ENCODE results near the gene PDE3B. TPM values are rescaled to one million over a fixed set of nuclear protein-coding genes. Genes with fewer than 3 reads are reported as not detected.
A peak's percentile ranks its signal among the peaks of the same experiment; 100 is the strongest.

Gene PDE3B
- total and polyA plus RNA-seq, 9 of the 15 experiments (the other 6 are each of a cell fraction or from before 2014, with no cell fraction given), result 2.3 to 22.5 (median 12.2) TPM

DNA sequence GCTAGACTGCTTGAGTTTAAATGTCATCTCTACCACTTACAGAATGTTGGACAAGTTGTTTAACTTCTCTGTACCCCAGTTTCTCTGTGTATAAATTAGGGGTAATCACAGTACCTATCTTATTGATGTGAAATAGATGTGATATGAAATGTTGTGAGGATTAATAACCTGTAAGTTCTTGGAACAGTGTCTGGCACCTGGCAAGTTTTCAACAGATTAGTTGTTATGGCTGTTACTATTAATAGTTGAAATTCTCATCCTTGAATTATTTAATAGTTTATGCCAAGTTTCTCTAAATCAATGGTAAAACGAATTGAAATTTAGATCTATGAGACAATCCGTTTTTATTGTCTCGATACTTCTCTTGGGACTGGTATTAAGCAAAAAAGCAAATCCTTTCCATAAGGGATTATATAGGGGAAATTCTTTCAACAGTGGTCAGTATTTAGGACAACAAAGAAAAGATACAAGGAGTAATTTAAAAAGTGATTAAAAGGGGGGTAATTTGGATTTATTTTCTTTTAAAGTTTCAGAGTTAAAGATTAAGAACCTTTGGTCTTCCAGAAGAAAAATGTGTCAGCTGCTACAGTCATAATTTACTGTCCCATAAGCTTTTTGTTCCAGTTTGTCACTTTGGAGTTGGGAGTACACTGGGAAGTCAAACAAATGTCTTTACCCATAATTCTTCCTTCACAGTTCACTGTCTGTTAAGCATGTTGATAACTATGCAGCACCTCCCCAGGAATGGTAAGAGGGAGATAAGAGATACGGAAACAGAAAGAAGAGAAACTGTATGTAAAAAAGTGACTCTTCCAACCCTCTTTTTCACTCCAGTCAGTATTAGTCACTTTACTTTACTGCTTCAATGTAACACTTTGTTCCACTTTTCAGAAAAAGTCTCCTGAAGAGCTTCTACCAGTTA is 13.2 kb downstream of the PDE3B start (continued):
- no peak for TF ChIP-seq ZFP1 (CRISPR knock-in tag; IDR thresholded peaks at IDR 0.05)
- TF ChIP-seq GATAD2A (IDR thresholded peaks at IDR 0.05), result 0 out of 2 replicates have a peak, but pooled peaks have one; percentile 47
- peak; percentile 92 for TF ChIP-seq SMARCC2 (IDR thresholded peaks at IDR 0.05; ENCODE audit: low read depth)
- TF ChIP-seq KDM1A (IDR thresholded peaks at IDR 0.05), result peak; percentile 56 to 67; a peak in 3 of 4 replicates
- peak; percentile 90 for TF ChIP-seq KLF16 (IDR thresholded peaks at IDR 0.05)
- no peak for TF ChIP-seq GABPB2 (CRISPR knock-in tag; conservative IDR thresholded peaks at IDR 0.05)
- peak; percentile 35; the same call in 1 of the 2 replicates for TF ChIP-seq PHB2 (IDR thresholded peaks at IDR 0.05; ENCODE audit: low read depth)
- TF ChIP-seq JUND (IDR thresholded peaks at IDR 0.05; ENCODE audit: borderline replicate concordance, low read depth, low read length), result peak; percentile 82
- TF ChIP-seq JUND (tag; IDR thresholded peaks at IDR 0.05; ENCODE audit: borderline replicate concordance, low read depth, low read length), result peak; percentile 60; the same call in 2 of the 3 replicates
- TF ChIP-seq TCF7L2 (IDR thresholded peaks at IDR 0.05; ENCODE audit: low read depth, low read length), result no peak; the same call in 1 of the 2 replicates
- TF ChIP-seq, protein P1, sequence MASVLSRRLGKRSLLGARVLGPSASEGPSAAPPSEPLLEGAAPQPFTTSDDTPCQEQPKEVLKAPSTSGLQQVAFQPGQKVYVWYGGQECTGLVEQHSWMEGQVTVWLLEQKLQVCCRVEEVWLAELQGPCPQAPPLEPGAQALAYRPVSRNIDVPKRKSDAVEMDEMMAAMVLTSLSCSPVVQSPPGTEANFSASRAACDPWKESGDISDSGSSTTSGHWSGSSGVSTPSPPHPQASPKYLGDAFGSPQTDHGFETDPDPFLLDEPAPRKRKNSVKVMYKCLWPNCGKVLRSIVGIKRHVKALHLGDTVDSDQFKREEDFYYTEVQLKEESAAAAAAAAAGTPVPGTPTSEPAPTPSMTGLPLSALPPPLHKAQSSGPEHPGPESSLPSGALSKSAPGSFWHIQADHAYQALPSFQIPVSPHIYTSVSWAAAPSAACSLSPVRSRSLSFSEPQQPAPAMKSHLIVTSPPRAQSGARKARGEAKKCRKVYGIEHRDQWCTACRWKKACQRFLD (CRISPR knock-in tag; IDR thresholded peaks at IDR 0.05), result 0 out of 2 replicates have a peak, but pooled peaks have one; percentile 66
- peak; percentile 21; the same call in 1 of the 2 replicates for TF ChIP-seq ZNF239 (CRISPR knock-in tag; IDR thresholded peaks at IDR 0.05)
- TF ChIP-seq, protein P2, sequence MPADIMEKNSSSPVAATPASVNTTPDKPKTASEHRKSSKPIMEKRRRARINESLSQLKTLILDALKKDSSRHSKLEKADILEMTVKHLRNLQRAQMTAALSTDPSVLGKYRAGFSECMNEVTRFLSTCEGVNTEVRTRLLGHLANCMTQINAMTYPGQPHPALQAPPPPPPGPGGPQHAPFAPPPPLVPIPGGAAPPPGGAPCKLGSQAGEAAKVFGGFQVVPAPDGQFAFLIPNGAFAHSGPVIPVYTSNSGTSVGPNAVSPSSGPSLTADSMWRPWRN (IDR thresholded peaks at IDR 0.05; ENCODE audit: low read depth), result peak; percentile 42; the same call in 1 of the 2 replicates
- 0 out of 4 replicates have a peak, but pooled peaks of 1 of the 2 experiments have one; percentile 40 for TF ChIP-seq NONO (IDR thresholded peaks at IDR 0.05; ENCODE audit: low read depth in 2 of 2, low read length in 1 of 2)
- TF ChIP-seq ZNF551 (CRISPR knock-in tag; IDR thresholded peaks at IDR 0.05), result no peak
- TF ChIP-seq ZNF766 (CRISPR knock-in tag; conservative IDR thresholded peaks at IDR 0.05), result peak; percentile 85
- no peak for TF ChIP-seq ETS2 (tag; IDR thresholded peaks at IDR 0.05; ENCODE audit: borderline replicate concordance, poor library complexity, severe bottlenecking)
- no peak for TF ChIP-seq SRSF1 (IDR thresholded peaks at IDR 0.05; ENCODE audit: low read depth, low read length)
- TF ChIP-seq, protein P3, sequence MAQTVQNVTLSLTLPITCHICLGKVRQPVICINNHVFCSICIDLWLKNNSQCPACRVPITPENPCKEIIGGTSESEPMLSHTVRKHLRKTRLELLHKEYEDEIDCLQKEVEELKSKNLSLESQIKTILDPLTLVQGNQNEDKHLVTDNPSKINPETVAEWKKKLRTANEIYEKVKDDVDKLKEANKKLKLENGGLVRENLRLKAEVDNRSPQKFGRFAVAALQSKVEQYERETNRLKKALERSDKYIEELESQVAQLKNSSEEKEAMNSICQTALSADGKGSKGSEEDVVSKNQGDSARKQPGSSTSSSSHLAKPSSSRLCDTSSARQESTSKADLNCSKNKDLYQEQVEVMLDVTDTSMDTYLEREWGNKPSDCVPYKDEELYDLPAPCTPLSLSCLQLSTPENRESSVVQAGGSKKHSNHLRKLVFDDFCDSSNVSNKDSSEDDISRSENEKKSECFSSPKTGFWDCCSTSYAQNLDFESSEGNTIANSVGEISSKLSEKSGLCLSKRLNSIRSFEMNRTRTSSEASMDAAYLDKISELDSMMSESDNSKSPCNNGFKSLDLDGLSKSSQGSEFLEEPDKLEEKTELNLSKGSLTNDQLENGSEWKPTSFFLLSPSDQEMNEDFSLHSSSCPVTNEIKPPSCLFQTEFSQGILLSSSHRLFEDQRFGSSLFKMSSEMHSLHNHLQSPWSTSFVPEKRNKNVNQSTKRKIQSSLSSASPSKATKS (CRISPR knock-in tag; IDR thresholded peaks at IDR 0.05), result no peak
- TF ChIP-seq ZNF23 (CRISPR knock-in tag; IDR thresholded peaks at IDR 0.05), result 0 out of 2 replicates have a peak, but pooled peaks have one; percentile 48
- peak; percentile 27 to 31; a peak in 2 of 4 replicates for TF ChIP-seq RAD21 (CRISPR knock-in tag; conservative IDR thresholded peaks at IDR 0.05 in 1 of 2, IDR thresholded peaks at IDR 0.05 in 1 of 2)
- TF ChIP-seq NFIX (CRISPR knock-in tag; IDR thresholded peaks at IDR 0.05; ENCODE audit: low read depth), result no peak
- no peak for TF ChIP-seq ZNF699 (CRISPR knock-in tag; IDR thresholded peaks at IDR 0.05; ENCODE audit: insufficient replicate concordance)
- no peak for TF ChIP-seq RHOXF2B (CRISPR knock-in tag; conservative IDR thresholded peaks at IDR 0.05)

Data from K562 (cell line).